ENCODE measurements around the gene LEP.

DNA sequence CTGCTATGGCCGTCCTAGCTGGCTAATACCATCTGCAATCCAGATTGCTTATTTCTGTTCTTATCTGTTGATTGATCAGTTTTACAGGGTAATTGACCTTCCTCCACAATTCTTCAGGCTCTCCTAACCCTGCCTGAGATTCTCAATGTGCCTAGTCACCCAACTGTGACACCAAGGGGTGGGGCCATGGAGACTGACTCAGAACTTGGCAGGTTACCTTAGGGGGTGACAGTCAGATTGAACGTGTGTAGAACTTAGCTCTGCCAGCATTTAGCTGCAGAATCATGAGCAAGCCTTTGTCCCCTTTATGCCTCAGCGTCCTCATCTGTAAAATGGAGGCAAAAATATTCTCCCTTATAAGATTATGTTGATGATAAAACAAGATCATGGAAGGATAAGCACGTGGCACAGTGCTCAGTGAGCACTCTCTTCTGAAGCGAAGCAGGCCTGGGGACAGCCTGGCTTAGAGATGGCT lies 19.1 kb upstream of the LEP start:
- no peak for TF ChIP-seq EP300 (IDR thresholded peaks at IDR 0.05; ENCODE audit: borderline replicate concordance)
- no peak for TF ChIP-seq TAF1 (IDR thresholded peaks at IDR 0.05; ENCODE audit: low read depth)
- TF ChIP-seq TEAD4 (IDR thresholded peaks at IDR 0.05) = no peak
- TF ChIP-seq, protein P1, sequence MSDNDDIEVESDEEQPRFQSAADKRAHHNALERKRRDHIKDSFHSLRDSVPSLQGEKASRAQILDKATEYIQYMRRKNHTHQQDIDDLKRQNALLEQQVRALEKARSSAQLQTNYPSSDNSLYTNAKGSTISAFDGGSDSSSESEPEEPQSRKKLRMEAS (IDR thresholded peaks at IDR 0.05) = no peak; the same call in 1 of the 2 replicates
- TF ChIP-seq YY1 (IDR thresholded peaks at IDR 0.05; ENCODE audit: low read depth) = no peak
- no peak for TF ChIP-seq CEBPB (IDR thresholded peaks at IDR 0.05)

Measured in Ishikawa (cell line).